Stimulated activated CD8-positive, alpha-beta memory T cell treated with anti-CD3 and anti-CD28 coated beads, Interleukin-7, amount 100 ng/mL, for 48 hours (primary cell): ENCODE measurements around the gene CPNE2.
"Not testable (repeated sequence)": the region's sequence is repeated elsewhere in the genome, so short reads cannot be mapped to it uniquely, and the experiment has no call there.

Experiments used
- DNase-seq, 2 donors: peaks; one replicate each; pipeline ENCODE4 v3.0.0-alpha.2; 2020; ENCODE audit warnings: low read depth in 1 of 2; ENCODE audit errors: extremely low read depth in 1 of 2

Gene CPNE2

GRCh38 chr16:57189527-57189926, 97.1 kb downstream of the CPNE2 start:
- not testable (repeated sequence) for DNase-seq

GRCh38 chr16:57190136-57190535, 97.8 kb downstream of the CPNE2 start:
- DNase-seq = no peak

- DNase-seq = no peak
Measured at GRCh38 chr16:57191056-57191571, 98.7 kb downstream of the CPNE2 start.

GRCh38 chr16:57192146-57192545, 99.8 kb downstream of the CPNE2 start:
- DNase-seq = no peak

GRCh38 chr16:57192720-57193486, 100.5 kb downstream of the CPNE2 start:
- no peak for DNase-seq

GRCh38 chr16:57194512-57194911, 102.1 kb downstream of the CPNE2 start:
- DNase-seq = no peak

GRCh38 chr16:57196286-57196685, 103.9 kb downstream of the CPNE2 start:
- DNase-seq = no peak

GRCh38 chr16:57196753-57197152, 104.4 kb downstream of the CPNE2 start:
- no peak for DNase-seq
